ENCODE results near the gene DDAH2.
"Not testable (repeated sequence)": the region's sequence is repeated elsewhere in the genome, so short reads cannot be mapped to it uniquely, and the experiment has no call there.

The DDAH2 gene

GRCh38 chr6:31711233-31711632 is 17.9 kb downstream of the DDAH2 start:
- no peak for DNase-seq

- DNase-seq, result no peak
Measured at GRCh38 chr6:31710523-31711219, 18.4 kb downstream of the DDAH2 start.

DNA sequence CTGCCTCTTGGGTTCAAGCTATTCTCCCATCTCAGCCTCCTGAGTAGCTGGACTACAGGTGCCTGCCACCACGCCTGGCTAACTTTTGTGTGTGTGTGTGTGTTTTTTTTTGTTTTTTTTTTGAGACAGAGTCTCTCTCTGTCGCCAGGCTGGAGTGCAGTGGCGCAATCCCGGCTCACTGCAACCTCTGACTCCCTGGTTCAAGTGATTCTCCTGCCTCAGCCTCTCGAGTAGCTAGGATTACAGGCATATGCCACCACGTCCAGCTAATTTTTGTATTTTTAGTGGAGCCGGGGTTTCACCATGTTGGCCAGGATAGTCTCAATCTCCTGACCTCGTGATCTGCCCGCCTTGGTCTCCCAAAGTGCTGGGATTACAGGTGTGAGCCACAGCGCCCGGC is 19.9 kb downstream of the DDAH2 start:
- not testable (repeated sequence) for DNase-seq

DNA sequence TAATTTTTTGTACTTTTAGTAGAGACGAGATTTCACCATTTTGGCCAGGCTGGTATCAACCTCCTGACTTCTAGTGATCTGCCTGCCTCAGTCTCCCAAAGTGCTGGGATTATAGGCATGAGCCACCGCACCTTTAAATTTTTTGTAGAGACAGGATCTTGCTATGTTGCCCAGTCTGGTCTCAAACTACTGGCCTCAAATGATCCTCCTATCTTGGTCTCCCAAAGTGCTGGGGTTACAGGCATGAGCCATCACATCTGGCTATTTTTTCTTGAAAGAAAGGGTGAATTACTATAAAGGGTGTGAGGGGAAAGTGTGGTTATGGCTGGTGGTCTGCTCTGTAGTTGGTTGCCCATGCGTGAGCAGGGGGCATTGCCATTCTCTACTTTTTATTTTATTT is 20.9 kb downstream of the DDAH2 start:
- DNase-seq, result no peak

DNA sequence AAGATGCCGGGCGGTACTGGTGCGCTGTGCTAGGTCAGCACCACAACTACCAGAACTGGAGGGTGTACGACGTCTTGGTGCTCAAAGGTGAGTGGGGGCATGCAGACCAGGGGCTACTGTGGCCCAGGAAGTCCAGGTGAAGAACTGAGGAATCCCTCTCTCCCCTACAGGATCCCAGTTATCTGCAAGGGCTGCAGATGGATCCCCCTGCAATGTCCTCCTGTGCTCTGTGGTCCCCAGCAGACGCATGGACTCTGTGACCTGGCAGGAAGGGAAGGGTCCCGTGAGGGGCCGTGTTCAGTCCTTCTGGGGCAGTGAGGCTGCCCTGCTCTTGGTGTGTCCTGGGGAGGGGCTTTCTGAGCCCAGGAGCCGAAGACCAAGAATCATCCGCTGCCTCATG is 21.4 kb downstream of the DDAH2 start:
- no peak for DNase-seq

DNA sequence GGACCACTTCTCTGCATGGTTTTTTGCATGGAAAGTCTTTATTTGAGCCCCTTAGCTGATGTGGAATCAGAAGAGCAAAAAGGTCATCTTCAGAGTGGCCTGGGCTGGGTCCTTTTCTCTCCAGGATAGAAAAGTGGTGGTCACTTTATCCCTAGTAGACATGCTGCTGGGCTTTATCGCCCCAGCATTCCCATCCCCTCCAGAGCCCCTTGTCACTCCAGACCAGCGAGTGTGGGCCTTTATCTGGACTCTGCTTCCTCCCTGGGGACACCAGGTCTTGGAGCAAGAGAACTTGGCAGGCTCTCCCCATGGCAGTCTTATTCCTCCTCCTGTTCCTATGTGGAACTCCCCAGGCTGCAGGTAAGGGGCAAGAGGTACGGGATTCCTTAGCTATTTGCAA is 22.5 kb downstream of the DDAH2 start, which contains the start of gene LY6G6F:
LY6G6F (plus strand) TSS at position 268 of the 400 bp plus-strand sequence; CDS start at position 309, 41 bp downstream.
- DNase-seq, result no peak

DNA sequence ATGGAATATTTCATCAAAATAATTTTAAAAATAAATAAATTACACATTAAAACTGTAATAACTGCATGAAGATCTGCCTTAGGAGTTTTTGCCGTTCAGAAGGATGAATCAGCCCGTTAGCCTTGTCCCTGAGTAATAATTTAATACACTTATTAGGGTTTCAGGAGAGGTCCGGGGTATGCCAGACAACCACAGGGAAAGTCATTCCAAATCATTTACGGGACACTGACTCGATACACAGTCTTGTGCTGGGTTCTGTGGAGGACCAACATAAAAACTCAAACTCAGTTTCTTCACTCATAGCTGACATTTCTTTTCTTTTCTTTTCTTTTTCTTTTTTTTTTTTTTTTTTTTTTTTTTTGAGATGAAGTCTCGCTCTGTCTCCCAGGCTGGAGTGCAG is 23.2 kb downstream of the DDAH2 start:
- DNase-seq, result no peak

DNA sequence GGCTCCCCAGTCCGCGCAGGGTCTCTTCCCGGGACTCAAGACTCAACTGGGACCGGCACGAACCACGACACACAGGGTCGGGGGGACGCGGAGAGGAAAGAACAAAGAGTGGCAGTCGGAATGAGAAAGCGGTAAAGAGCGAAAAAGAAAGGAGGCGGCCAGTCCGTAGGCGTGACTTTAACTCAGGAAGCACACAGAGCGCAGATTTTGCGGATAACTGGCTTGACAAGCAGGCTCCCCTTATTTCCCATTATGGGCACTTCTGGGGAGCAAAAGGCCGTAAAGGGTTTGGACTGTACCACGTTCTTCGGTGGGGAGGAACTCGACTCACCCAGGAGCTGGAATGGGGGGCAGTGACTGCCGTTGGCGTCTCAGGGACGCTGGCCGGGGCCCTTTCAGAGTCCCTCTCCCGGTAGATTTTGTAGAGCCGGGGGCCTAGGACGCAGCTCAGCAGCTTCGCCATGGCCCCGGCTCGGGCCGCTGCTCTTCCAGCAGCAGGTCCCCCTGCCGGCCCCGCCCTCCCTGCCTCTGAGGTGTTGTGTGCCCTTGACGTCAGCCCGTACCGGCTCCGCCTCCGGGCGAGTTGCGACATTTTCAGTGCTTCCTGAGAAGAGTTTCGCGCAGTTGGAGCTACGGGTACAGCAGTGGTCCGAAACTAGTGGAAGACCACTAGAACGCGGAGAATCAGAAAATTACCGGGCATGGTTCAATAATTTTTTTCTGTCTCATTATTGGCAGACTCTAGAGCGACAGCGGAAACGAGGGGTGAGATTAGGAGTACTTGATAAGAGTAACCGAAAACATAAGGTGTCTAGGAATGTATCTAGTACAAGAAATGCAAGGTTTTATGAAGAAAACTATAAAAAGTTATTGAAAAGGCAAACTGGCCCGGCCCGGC is 26.0 kb downstream of the DDAH2 start, which contains the start of gene ABHD16A:
ABHD16A (minus strand) TSS at position 506 of the 898 bp plus-strand sequence; CDS start at position 463, 43 bp downstream.
- peak; percentile 98 for DNase-seq

DNA sequence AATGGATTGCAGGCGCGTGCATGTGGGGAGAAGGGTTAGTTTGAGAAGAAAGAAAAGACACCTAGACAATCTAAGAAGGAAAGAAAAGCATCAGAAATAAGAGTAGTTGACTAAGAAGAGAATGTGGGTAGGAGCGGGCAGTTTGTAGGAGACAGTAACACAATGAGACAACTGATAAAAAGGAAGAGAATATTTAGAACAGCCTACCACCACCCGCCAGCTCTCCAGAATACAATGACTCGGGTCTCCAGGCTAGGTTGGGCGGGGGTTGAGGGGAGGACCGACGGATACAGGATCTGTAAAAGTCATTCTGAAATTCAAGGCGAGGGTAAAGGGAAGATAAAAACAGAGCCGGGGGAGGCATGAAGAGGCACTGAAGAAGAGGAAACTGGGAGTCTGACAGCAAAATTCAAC is 26.7 kb downstream of the DDAH2 start:
- no peak for DNase-seq

DNA sequence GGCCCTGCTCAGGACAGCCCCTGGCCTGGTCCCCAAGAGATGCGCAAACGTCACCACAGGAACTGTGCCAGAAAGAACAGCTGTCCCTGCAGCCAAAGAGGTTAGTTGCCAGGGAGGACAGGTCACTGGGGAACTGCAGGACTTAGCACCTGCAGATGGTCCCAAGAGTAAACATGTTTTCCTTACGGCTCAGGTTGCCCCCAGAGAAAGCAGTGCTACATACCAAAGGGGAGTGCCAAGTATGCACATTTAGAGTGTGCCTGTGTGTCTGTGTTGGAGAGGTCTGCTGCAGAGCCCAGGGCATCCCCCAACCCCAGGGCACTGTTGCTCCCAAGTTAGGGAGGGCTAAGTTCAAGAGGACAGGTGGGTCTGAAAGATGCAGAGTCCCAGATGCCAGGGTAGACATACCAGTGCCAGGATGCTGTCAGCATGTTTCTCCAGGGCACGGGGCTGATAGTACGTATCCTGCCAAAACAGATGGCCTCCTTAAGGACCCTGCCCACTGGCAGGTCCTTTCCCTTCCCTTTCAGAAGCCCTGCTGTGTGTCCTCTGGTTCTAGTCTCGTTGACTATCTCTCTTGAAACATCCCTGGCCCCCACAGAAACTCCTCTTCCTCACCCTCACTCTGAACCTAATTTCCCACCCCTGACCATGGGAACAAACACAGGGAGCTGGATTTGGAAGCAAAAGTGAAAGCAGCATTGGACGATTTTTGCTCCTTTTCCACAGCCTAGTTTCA is 27.3 kb downstream of the DDAH2 start:
- no peak for DNase-seq

DNA sequence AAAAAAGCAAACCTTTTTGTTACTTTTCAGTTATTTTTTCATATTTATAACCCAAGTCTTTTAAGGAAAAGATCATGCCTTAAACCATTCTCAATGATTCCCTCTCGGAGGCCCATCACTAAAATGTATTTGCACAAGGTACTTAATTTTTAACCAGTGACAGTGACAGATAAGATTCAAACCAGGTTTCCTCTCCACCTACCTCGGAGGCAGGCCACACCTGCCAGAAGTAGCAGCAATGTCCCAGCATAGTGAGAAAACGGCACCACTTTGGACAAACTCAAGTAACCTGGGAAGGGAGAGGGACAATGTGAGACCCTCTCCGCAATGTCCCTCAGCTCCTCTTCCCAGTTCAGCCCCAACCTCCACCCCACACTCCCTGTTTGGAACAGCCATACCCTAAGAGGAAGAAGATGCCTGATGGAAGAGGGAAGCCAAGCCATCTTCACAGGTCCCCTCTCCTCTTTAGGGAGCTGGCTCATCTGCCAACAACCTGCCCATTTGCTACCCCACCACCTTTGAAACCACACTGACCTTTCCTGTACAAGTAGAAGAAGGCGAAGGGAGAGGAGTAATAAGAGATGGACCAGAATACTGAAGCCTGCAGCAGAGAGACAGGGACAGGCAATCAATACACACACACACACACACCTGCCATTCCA is 28.2 kb downstream of the DDAH2 start:
- DNase-seq, result no peak

- DNase-seq, result no peak
Measured at GRCh38 chr6:31697555-31697954, 31.5 kb downstream of the DDAH2 start.

DNA sequence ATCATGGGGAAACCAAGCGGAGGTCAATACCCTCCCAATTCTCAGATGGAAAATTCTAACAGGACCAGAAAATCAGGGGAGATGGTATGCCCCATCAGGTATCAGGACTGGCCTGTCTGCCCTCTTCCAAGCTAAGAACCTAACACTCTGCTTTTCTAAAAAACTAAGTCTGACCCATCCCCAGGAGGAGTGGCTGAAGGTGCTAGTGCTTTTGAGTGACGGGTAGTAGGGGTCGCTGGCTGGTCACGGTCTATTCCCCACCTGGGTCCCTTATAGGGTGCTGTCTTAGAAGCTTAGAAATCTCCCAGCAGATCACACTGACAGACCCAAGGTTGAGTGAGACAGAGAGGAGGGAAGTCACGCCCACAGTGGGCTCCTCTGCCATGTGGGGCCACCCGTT is 35.6 kb downstream of the DDAH2 start:
- no peak for DNase-seq

GRCh38 chr6:31692886-31693285 is 36.2 kb downstream of the DDAH2 start:
- DNase-seq, result no peak

DNA sequence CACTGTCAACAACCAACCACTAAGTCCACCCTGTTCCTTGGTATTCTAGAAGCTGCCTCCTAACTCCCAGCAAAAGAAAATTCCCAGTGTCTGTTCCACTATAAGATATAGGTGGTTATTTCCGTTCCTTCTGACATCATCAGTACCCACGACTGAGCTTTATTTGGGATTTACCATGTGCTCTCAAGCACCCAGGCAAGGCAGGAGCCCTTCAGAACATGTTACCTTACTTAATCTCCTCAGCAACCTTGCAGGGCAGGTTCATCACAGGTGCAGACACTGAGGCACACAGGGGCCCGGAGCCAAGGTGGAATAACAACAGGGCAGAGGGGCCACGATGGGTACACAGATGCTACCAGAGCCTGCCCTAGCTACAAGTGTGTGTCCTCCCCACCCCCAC is 36.7 kb downstream of the DDAH2 start:
- no peak for DNase-seq

GRCh38 chr6:31691564-31692108 is 37.5 kb downstream of the DDAH2 start:
- no peak for DNase-seq

DNA sequence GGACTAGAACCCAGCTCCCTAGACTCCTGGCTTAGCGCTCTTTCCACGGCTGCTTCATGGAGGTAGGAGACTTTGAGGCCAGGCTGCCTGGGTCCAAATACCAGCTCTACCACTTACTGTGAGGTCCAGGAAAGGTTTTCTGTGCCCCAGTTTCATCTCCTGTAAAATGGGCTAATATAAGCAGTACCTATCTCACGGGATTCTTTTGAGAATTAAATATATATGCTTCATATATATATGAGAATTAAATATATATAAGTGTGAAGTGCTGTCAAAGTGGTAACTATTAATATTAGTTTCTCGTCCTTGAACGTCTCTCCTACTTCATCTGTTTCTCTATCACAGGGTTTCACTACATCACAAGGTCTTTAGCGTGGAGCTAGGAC is 38.0 kb downstream of the DDAH2 start:
- no peak for DNase-seq

GRCh38 chr6:31690231-31691077 is 38.6 kb downstream of the DDAH2 start:
- no peak for DNase-seq

DNA sequence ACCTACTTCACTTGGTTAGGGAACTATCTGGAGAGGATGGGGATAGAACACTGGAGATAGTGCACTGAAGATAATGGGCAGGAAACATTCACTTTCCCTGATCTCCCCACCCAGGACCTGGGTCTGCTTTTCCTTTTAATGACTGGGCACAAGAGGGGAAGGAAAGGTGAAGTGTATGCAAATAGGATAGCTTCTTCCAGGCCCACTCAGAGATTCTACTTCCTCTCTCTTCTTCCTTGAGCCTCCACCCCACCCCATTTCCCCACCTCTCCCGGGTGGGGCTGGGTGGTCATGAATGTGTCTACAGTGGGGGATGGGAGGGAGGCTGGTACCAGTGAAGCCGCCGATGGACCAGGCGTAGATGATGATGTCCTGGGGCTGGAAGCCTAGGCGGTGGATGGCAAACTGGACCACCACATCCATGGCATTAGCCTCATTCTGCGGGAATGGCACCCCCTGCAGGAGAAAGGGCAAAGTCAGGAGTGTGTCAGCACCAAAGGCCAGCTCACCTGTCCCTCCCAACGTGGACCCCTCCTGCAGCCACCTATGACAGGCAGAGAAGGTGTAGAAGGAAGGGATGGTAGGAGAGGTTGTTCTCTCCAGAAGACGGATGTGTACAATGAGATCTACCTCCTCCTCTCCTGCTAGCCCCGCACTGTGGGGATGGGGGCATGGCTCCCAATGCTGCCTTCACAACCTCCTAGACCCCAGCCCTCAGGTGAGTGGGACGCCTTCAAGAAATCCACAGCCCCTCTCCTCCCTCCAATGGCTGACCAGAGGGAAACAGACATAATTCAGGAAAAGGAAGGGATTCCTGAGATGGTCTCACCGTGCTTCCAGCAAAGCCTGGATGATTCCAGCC is 39.6 kb downstream of the DDAH2 start:
- no peak for DNase-seq
